GM23338 (cell line): Measurements from ENCODE around the gene MARCHF2.

ENCODE experiments used
- CREB1 ChIP-seq: fragments of 250-450 bp; sonication (Bioruptor Pico); IDR thresholded peaks from 2 replicates; pipeline ENCODE4 v1.5.0; 2020; ENCODE audit warnings: low read depth, mild to moderate bottlenecking, moderate library complexity
- CTCF ChIP-seq, 2 experiments: fragments of 200-600 bp in 1 of 2; sonication (generic) in 1 of 2; conservative IDR thresholded peaks; 2 replicates each; pipeline versions ENCODE4 v1.5.1 to v1.6.1; 2016 to 2017; ENCODE audit warnings: antibody characterized with exemption in 2 of 2, low read depth in 2 of 2, mild to moderate bottlenecking in 2 of 2, moderate library complexity in 1 of 2
- ETS1 ChIP-seq: IDR thresholded peaks from 2 replicates; pipeline ENCODE4 v1.6.1; 2016; ENCODE audit warnings: antibody characterized with exemption
- EZH2 ChIP-seq: fragments of 200-600 bp; sonication (generic); IDR thresholded peaks from one replicate; pipeline ENCODE4 v1.8.0; 2017; ENCODE audit warnings: antibody characterized with exemption, mild to moderate bottlenecking, low read depth; ENCODE audit not compliant: unreplicated experiment
- EZH2phosphoT487 ChIP-seq: fragments of 200-600 bp; sonication (generic); IDR thresholded peaks from one replicate; pipeline ENCODE4 v1.8.1; 2018; ENCODE audit warnings: antibody characterized with exemption; ENCODE audit not compliant: unreplicated experiment
- JUNB ChIP-seq: IDR thresholded peaks from one replicate; pipeline ENCODE4 v1.6.1; 2016; ENCODE audit warnings: antibody characterized with exemption; ENCODE audit not compliant: unreplicated experiment
- NANOG ChIP-seq: IDR thresholded peaks from 2 replicates; pipeline ENCODE4 v1.6.1; 2016; ENCODE audit warnings: antibody characterized with exemption, borderline replicate concordance
- POLR2AphosphoS5 ChIP-seq: IDR thresholded peaks from 2 replicates; pipeline ENCODE4 v1.6.1; 2016; ENCODE audit warnings: antibody characterized with exemption, low read depth
- REST ChIP-seq: IDR thresholded peaks from one replicate; pipeline ENCODE4 v1.6.1; 2018; ENCODE audit warnings: antibody characterized with exemption; ENCODE audit not compliant: unreplicated experiment
- STAT1 ChIP-seq: IDR thresholded peaks from one replicate; pipeline ENCODE4 v1.6.1; 2016; ENCODE audit warnings: antibody characterized with exemption; ENCODE audit not compliant: unreplicated experiment
- ZNF114 ChIP-seq: fragments of 250-450 bp; sonication (Bioruptor Pico); IDR thresholded peaks from 2 replicates; pipeline ENCODE4 v1.5.0; 2020; ENCODE audit warnings: mild to moderate bottlenecking, moderate library complexity
- ZNF462 ChIP-seq: fragments of 250-450 bp; sonication (Bioruptor Pico); IDR thresholded peaks from 2 replicates; pipeline ENCODE4 v1.5.0; 2020; ENCODE audit warnings: mild to moderate bottlenecking, moderate library complexity

GRCh38 chr19:8429044-8429443 is 15.9 kb downstream of the MARCHF2 start:
- no peak for TF ChIP-seq CTCF (conservative IDR thresholded peaks at IDR 0.05; ENCODE audit: low read depth in 2 of 2)
- no peak for TF ChIP-seq EZH2phosphoT487
- no peak for TF ChIP-seq EZH2
- no peak for TF ChIP-seq POLR2AphosphoS5
- TF ChIP-seq REST = no peak
- no peak for TF ChIP-seq CREB1 (CRISPR knock-in tag)
- TF ChIP-seq JUNB = no peak
- TF ChIP-seq STAT1 = no peak
- TF ChIP-seq ETS1 = no peak
- no peak for TF ChIP-seq ZNF114 (CRISPR knock-in tag)
- no peak for TF ChIP-seq NANOG
- TF ChIP-seq ZNF462 = no peak
